BE2C (cell line): ENCODE data around the gene KAT7.

ENCODE experiments used
- DNase-seq: peaks from one replicate; pipeline ENCODE4 v3.0.0-alpha.2; 2020
- H3K27me3 ChIP-seq: fragments of 250-450 bp; sonication (Bioruptor Pico); 2 replicates; pipeline ENCODE4 v1.5.1; 2020; ENCODE audit warnings: mild to moderate bottlenecking
- H3K36me3 ChIP-seq: fragments of 250-450 bp; sonication (Bioruptor Pico); 2 replicates; pipeline ENCODE4 v1.5.1; 2020; ENCODE audit warnings: mild to moderate bottlenecking
- H3K4me1 ChIP-seq: fragments of 250-450 bp; sonication (Bioruptor Pico); 2 replicates; pipeline ENCODE4 v1.5.1; 2020
- H3K4me3 ChIP-seq: 2 replicates; pipeline ENCODE4 v1.5.1; 2011; ENCODE audit warnings: low read depth, low read length
- H3K9me3 ChIP-seq: fragments of 250-450 bp; sonication (Bioruptor Pico); 2 replicates; pipeline ENCODE4 v1.5.1; 2020
- TF ChIP-seq, protein P1 (sequence below): IDR thresholded peaks from 2 replicates; pipeline ENCODE4 v1.5.1; 2012; ENCODE audit warnings: mild to moderate bottlenecking, low read depth, low read length

The KAT7 gene

DNA sequence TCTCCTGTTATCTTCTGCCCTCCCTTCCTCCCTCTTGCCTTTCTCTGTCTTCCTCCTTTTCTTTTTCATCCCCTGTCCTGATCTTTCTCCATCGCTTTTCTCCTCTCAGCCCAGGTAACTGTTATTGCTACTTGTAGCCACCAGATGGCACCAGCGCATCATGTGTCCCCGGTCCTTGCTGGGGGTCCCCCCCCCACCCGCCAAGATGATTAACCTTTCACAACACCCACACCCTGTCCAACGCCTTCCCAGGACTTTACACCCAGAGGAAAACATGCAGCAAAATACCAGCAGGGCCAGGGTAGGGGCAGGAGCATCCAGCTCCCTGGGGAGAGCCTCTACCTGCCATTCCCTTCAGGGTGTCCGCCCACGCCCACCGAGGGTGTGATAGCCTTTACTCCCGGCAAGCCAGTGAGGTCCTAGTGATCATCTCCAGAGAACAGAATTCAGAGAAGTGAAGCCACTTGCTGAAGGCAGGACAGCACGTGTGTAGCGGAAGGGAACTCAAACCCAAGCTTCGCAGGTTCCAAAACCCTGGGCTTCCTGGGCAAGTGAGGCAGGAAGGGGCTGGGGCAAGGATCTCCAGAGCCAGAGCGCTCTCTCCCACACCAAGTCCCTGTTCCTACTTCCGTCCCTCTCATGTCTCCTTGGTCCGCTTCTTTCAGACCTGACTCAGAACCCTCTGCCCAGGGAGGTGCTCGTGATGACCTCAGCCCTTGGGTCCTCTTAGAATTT is 72.8 kb downstream of the KAT7 start:
- no peaks in the 10 kb centered on the region for H3K36me3 ChIP-seq
- no peaks in the 10 kb centered on the region for H3K9me3 ChIP-seq
- H3K4me3 ChIP-seq = no peak overlapping the region
- TF ChIP-seq, protein P1, sequence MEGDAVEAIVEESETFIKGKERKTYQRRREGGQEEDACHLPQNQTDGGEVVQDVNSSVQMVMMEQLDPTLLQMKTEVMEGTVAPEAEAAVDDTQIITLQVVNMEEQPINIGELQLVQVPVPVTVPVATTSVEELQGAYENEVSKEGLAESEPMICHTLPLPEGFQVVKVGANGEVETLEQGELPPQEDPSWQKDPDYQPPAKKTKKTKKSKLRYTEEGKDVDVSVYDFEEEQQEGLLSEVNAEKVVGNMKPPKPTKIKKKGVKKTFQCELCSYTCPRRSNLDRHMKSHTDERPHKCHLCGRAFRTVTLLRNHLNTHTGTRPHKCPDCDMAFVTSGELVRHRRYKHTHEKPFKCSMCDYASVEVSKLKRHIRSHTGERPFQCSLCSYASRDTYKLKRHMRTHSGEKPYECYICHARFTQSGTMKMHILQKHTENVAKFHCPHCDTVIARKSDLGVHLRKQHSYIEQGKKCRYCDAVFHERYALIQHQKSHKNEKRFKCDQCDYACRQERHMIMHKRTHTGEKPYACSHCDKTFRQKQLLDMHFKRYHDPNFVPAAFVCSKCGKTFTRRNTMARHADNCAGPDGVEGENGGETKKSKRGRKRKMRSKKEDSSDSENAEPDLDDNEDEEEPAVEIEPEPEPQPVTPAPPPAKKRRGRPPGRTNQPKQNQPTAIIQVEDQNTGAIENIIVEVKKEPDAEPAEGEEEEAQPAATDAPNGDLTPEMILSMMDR = peak; percentile 89
- no peaks in the 10 kb centered on the region for H3K4me1 ChIP-seq
- H3K27me3 ChIP-seq = no peaks in the 10 kb centered on the region
- peak; percentile 45 for DNase-seq

DNA sequence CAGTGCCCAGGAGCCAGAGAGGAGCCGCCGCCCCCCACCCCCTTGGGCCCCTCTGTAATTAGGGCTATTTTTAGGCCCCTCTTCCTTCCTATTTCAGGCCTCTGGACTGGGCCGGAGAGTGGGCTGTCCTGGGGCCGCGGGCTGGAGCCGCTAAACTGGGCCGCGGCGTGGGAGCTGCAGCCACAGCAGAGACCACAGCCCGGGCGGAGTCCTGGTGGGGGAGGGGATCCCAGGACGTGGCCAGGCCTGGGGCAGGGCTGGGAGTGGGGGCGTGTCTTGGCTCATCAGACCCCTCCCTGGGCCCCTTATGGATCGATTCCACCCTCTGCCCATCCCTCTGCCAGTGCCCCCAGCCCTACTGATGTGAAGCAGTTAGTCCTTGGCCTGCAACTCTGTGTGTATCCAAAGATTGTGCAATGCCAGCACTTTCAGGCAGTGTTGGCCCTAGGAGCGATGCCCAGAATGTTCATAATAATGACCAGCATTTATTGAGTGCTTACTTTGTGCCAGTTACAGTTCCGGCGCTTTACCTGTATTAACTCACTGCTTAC is 74.4 kb downstream of the KAT7 start:
- Histone ChIP-seq H3K9me3 (no peaks in the 10 kb centered on the region), H3K4me1 (no peaks in the 10 kb centered on the region), H3K4me3 (no peak overlapping the region), H3K27me3 (no peaks in the 10 kb centered on the region), H3K36me3 (no peaks in the 10 kb centered on the region)
- TF ChIP-seq, protein P1 = no peak
- DNase-seq = no peak

DNA sequence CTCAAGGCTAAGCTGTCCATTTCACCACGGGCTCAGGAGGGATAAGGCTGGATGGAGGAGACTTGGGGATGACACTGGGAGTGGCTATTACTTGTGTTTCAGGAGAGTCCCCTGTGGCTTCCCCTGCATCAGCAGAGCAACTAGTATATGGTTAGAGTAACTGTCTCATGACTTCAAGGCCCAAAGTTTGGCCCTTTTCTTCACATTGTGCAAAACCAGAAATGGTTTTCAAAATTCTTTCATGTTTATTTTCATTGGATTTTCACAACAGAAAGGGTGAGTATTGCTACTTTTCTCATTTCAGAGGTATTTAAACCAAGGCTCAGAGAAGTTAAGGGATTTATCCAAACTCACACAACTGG is 77.5 kb downstream of the KAT7 start:
- H3K27me3 ChIP-seq = 0 out of 2 replicates have a peak, but pooled peaks cover 3% of the 10 kb centered on the region
- H3K4me1 ChIP-seq = no peaks in the 10 kb centered on the region
- H3K36me3 ChIP-seq = no peaks in the 10 kb centered on the region
- no peaks in the 10 kb centered on the region for H3K9me3 ChIP-seq
- no peak overlapping the region for H3K4me3 ChIP-seq
- TF ChIP-seq, protein P1 = no peak
- no peak for DNase-seq

DNA sequence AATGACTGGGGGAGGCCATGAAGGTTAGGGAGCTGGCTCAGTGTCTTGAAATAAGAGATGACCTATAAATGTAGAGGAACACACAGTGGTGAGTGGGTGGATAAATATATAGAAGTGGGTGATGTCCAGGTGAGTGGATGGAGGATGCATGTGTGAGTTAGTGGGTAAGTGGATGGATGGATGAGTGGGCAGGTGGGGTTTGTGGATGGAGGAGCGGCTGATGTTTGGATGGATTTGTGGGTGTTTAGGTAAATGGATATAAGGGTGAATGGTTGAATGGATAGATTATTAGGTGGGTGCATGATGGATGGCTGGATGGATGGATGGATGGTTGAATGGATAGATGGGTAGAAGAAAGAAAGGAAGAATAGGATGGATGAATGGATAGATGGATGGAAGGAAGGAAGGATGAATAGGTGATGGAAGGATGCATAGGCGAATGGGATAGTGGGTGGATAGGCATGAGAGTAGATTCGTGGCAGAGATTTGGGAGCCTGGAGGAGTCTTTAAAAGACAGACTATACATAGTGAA is 78.5 kb downstream of the KAT7 start:
- no peak for DNase-seq
- H3K4me3 ChIP-seq = no peak overlapping the region
- 0 out of 2 replicates have a peak, but pooled peaks cover 3% of the 10 kb centered on the region for H3K27me3 ChIP-seq
- H3K9me3 ChIP-seq = no peaks in the 10 kb centered on the region
- no peaks in the 10 kb centered on the region for H3K4me1 ChIP-seq
- no peaks in the 10 kb centered on the region for H3K36me3 ChIP-seq
- TF ChIP-seq, protein P1 = no peak

- H3K36me3 ChIP-seq = no peaks in the 10 kb centered on the region
- no peak overlapping the region for H3K4me3 ChIP-seq
- 0 out of 2 replicates have a peak, but pooled peaks cover 3% of the 10 kb centered on the region for H3K27me3 ChIP-seq
- DNase-seq = no peak
- no peaks in the 10 kb centered on the region for H3K4me1 ChIP-seq
- H3K9me3 ChIP-seq = no peaks in the 10 kb centered on the region
- TF ChIP-seq, protein P1 = no peak
Measured at GRCh38 chr17:49869038-49869374, 80.5 kb downstream of the KAT7 start.

DNA sequence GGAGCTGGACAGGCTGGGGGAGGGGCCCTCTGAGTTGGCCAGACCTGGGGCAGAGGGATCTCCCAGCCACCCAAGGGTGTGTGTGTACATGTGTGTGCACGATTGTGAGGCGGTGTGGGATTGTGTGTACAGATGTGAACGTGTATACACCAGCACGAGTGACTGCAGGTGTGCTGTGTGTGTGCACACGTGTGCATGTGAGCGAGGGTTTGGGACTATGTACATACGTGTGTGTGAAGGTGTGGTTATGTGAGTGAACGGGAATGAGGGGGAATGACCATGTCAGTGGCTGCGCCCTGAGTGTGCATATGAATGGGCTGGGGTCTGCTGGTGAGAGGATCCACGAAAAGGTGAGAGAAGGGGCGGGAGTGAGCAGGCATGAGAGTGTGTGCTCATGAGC is 81.8 kb downstream of the KAT7 start:
- DNase-seq = no peak
- TF ChIP-seq, protein P1 = no peak
- Histone ChIP-seq H3K36me3 (no peaks in the 10 kb centered on the region), H3K4me3 (no peak overlapping the region), H3K27me3 (0 out of 2 replicates have a peak, but pooled peaks cover 3% of the 10 kb centered on the region), H3K4me1 (no peaks in the 10 kb centered on the region), H3K9me3 (no peaks in the 10 kb centered on the region)
